Esophagus muscularis mucosa (tissue), 4 donors: ENCODE data around the gene RAB30. TPM values are rescaled to one million over a fixed set of nuclear protein-coding genes. Genes with fewer than 3 reads are reported as not detected.

Source experiments
- DNase-seq: peaks from one replicate; pipeline ENCODE4 v3.0.0-alpha.2; 2017; ENCODE audit errors: extremely low spot score
- H3K27ac ChIP-seq, 4 donors: fragments of 200-600 bp; sonication (generic); replicated peaks in 1 of 4; 1 replicate in 3 of 4; 2 replicates in 1 of 4; pipeline ENCODE4 v1.5.1; 2016 to 2019; ENCODE audit warnings: mild to moderate bottlenecking in 1 of 4
- H3K27me3 ChIP-seq, 4 donors: fragments of 200-600 bp; sonication (generic); one replicate each; pipeline versions ENCODE4 v1.5.1 to v1.6.0; 2016 to 2019
- H3K36me3 ChIP-seq, 4 donors: fragments of 200-600 bp; sonication (generic); one replicate each; pipeline ENCODE4 v1.5.1; 2016 to 2019
- H3K4me1 ChIP-seq, 4 donors: fragments of 200-600 bp; sonication (generic); one replicate each; pipeline ENCODE4 v1.5.1; 2016 to 2019
- H3K4me3 ChIP-seq, 4 donors: fragments of 200-600 bp; sonication (generic); 1 replicate in 2 of 4; 2 replicates in 2 of 4; pipeline ENCODE4 v1.5.1; 2016 to 2019; ENCODE audit warnings: mild to moderate bottlenecking in 4 of 4, moderate library complexity in 1 of 4
- H3K9me3 ChIP-seq, 4 donors: fragments of 200-600 bp; sonication (generic); 1 replicate in 3 of 4; 2 replicates in 1 of 4; pipeline ENCODE4 v1.5.1; 2016 to 2019
- EP300 ChIP-seq: sonication (generic); formaldehyde crosslinking; IDR thresholded peaks from one replicate; pipeline ENCODE4 v1.6.1; 2017; ENCODE audit warnings: antibody characterized with exemption
- POLR2A ChIP-seq: fragments of 450-650 bp; IDR thresholded peaks from one replicate; pipeline ENCODE4 v1.6.1; 2017; ENCODE audit warnings: antibody characterized with exemption, moderate library complexity, mild to moderate bottlenecking, low read depth
- POLR2AphosphoS5 ChIP-seq, 2 donors: sonication (generic); formaldehyde crosslinking; IDR thresholded peaks; one replicate each; pipeline ENCODE4 v1.6.1; 2017; ENCODE audit warnings: antibody characterized with exemption in 2 of 2
- WGBS: methylation state at CpG from one replicate; pipeline ENCODE4 v1.1.5; 2018; 5-methylcytosine and 5-hydroxymethylcytosine counted together
- intact Hi-C: fragments of 100-400 bp; cut with DNase I; formaldehyde crosslinking; loops from one replicate; pipeline ENCODE4 v1.15.1; 2023
- total RNA-seq, 4 donors: library from RNA; depleted of rRNA; stranded (reverse); fragments of >200 nt; gene quantifications; one replicate each; pipeline versions ENCODE4 v1.1.0 to v1.2.1, GENCODE V29; 2016
- TF ChIP-seq, protein P1 (sequence below), 3 experiments: fragments of 200-600 bp in 2 of 3; fragments of 450-650 bp in 1 of 3; sonication (generic) in 2 of 3; IDR thresholded peaks; one replicate each; pipeline ENCODE4 v1.5.1; 2017 to 2019; ENCODE audit warnings: antibody characterized with exemption in 3 of 3, mild to moderate bottlenecking in 2 of 3, moderate library complexity in 1 of 3

Gene RAB30
- total RNA-seq, 4 donors from 2014 or later: 11.3 to 19.8 (median 18.2) TPM

GRCh38 chr11:83102834-83103233 is 31.1 kb upstream of the RAB30 start:
- intact Hi-C loops: no loop called here
- 84% methylated on average over 3 of the region's 3 CpGs for WGBS
- TF ChIP-seq POLR2AphosphoS5 (IDR thresholded peaks at IDR 0.05): no peak
- no peak for TF ChIP-seq EP300
- TF ChIP-seq, protein P1, sequence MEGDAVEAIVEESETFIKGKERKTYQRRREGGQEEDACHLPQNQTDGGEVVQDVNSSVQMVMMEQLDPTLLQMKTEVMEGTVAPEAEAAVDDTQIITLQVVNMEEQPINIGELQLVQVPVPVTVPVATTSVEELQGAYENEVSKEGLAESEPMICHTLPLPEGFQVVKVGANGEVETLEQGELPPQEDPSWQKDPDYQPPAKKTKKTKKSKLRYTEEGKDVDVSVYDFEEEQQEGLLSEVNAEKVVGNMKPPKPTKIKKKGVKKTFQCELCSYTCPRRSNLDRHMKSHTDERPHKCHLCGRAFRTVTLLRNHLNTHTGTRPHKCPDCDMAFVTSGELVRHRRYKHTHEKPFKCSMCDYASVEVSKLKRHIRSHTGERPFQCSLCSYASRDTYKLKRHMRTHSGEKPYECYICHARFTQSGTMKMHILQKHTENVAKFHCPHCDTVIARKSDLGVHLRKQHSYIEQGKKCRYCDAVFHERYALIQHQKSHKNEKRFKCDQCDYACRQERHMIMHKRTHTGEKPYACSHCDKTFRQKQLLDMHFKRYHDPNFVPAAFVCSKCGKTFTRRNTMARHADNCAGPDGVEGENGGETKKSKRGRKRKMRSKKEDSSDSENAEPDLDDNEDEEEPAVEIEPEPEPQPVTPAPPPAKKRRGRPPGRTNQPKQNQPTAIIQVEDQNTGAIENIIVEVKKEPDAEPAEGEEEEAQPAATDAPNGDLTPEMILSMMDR (IDR thresholded peaks at IDR 0.05): no peak
- no peak for TF ChIP-seq POLR2A
- DNase-seq: no peak
- Histone ChIP-seq H3K4me3 (no peak overlapping the region), H3K27me3 (no peaks in the 10 kb centered on the region), H3K4me1 (no peaks in the 10 kb centered on the region), H3K27ac (no peak overlapping the region), H3K9me3 (no peaks in the 10 kb centered on the region), H3K36me3 (no peaks in the 10 kb centered on the region)

GRCh38 chr11:83097429-83098075 is 25.9 kb upstream of the RAB30 start:
- Histone ChIP-seq H3K36me3 (no peaks in the 10 kb centered on the region), H3K4me3 (no peak overlapping the region), H3K27ac (no peak overlapping the region), H3K27me3 (no peaks in the 10 kb centered on the region), H3K9me3 (no peaks in the 10 kb centered on the region), H3K4me1 (peaks cover 0 to 9% (median 7%) of the 10 kb centered on the region in 4 donors)
- WGBS: 68% methylated on average over 3 of the region's 3 CpGs
- no peak for TF ChIP-seq POLR2AphosphoS5 (IDR thresholded peaks at IDR 0.05)
- TF ChIP-seq, protein P1 (IDR thresholded peaks at IDR 0.05): no peak
- DNase-seq: no peak
- intact Hi-C loops: no loop called here

GRCh38 chr11:83093634-83094033 is 21.9 kb upstream of the RAB30 start:
- intact Hi-C loops: no loop called here

GRCh38 chr11:83092488-83093384 is 21.0 kb upstream of the RAB30 start:
- WGBS: 63% methylated on average over 2 of the region's 2 CpGs
- Histone ChIP-seq H3K4me3 (no peak overlapping the region), H3K4me1 (peaks cover 0 to 12% (median 10%) of the 10 kb centered on the region in 4 donors), H3K27me3 (no peaks in the 10 kb centered on the region), H3K36me3 (no peaks in the 10 kb centered on the region), H3K9me3 (no peaks in the 10 kb centered on the region), H3K27ac (peak overlapping the region in 1 of 4 donors; percentile 18)
- intact Hi-C loops: no loop called here
- no peak for TF ChIP-seq POLR2A
- TF ChIP-seq POLR2AphosphoS5 (IDR thresholded peaks at IDR 0.05): no peak
- TF ChIP-seq, protein P1 (IDR thresholded peaks at IDR 0.05): no peak
- TF ChIP-seq EP300: no peak
- no peak for DNase-seq

More at GRCh38 chr11:83093634-83094033, 21.9 kb upstream of the RAB30 start:
- TF ChIP-seq POLR2A (no peak), POLR2AphosphoS5 (IDR thresholded peaks at IDR 0.05) (no peak), EP300 (no peak)
- TF ChIP-seq, protein P1 (IDR thresholded peaks at IDR 0.05): no peak
- Histone ChIP-seq H3K4me1 (peaks cover 0 to 11% (median 7%) of the 10 kb centered on the region in 4 donors), H3K27ac (no peak overlapping the region), H3K36me3 (no peaks in the 10 kb centered on the region), H3K4me3 (no peak overlapping the region), H3K9me3 (no peaks in the 10 kb centered on the region), H3K27me3 (no peaks in the 10 kb centered on the region)
- WGBS: 33% methylated on average over 2 of the region's 2 CpGs
- no peak for DNase-seq
